Mesendoderm (in vitro differentiated cells): ENCODE results near the gene NSUN5.
"Not testable (repeated sequence)": the region's sequence is repeated elsewhere in the genome, so short reads cannot be mapped to it uniquely, and the experiment has no call there.

Experiments
- DNase-seq: peaks from one replicate; pipeline ENCODE4 v3.0.0; 2013
- H2AK5ac ChIP-seq: 2 replicates; pipeline ENCODE4 v1.6.1; 2013; ENCODE audit warnings: low read length, inconsistent platforms
- H2BK120ac ChIP-seq: 2 replicates; pipeline ENCODE4 v1.6.1; 2013; ENCODE audit warnings: low read depth, mild to moderate bottlenecking, low read length, moderate library complexity, mixed read lengths
- H2BK15ac ChIP-seq: replicated peaks from 2 replicates; pipeline ENCODE4 v1.6.1; 2013; ENCODE audit warnings: low read depth, mild to moderate bottlenecking, moderate library complexity
- H2BK5ac ChIP-seq: 2 replicates; pipeline ENCODE4 v1.6.1; 2013; ENCODE audit warnings: low read length, inconsistent platforms
- H3K18ac ChIP-seq: 2 replicates; pipeline ENCODE4 v1.6.1; 2013; ENCODE audit warnings: mild to moderate bottlenecking, low read length, mixed read lengths
- H3K23ac ChIP-seq: one replicate; pipeline ENCODE4 v1.6.1; 2013; ENCODE audit warnings: low read length
- H3K27ac ChIP-seq: 2 replicates; pipeline ENCODE4 v1.5.1; 2013; ENCODE audit warnings: low read depth, mild to moderate bottlenecking, inconsistent platforms, low read length, moderate library complexity
- H3K27me3 ChIP-seq: 2 replicates; pipeline ENCODE4 v1.6.1; 2013; ENCODE audit warnings: low read length, control low read depth, mild to moderate bottlenecking, inconsistent platforms; ENCODE audit not compliant: insufficient read depth, poor library complexity
- H3K36me3 ChIP-seq: 2 replicates; pipeline ENCODE4 v1.6.1; 2013; ENCODE audit warnings: low read length, inconsistent platforms; ENCODE audit not compliant: control insufficient read depth, insufficient read depth
- H3K4ac ChIP-seq: one replicate; pipeline ENCODE4 v1.6.1; 2013; ENCODE audit warnings: low read depth, mild to moderate bottlenecking, low read length, moderate library complexity
- H3K4me1 ChIP-seq: 2 replicates; pipeline ENCODE4 v1.6.1; 2013; ENCODE audit warnings: low read depth, low read length, inconsistent platforms; ENCODE audit not compliant: control insufficient read depth
- H3K4me2 ChIP-seq: 2 replicates; pipeline ENCODE4 v1.6.1; 2013; ENCODE audit warnings: low read length
- H3K4me3 ChIP-seq: 2 replicates; pipeline ENCODE4 v1.5.1; 2013; ENCODE audit warnings: mild to moderate bottlenecking, low read length
- H3K56ac ChIP-seq: one replicate; pipeline ENCODE4 v1.6.1; 2013; ENCODE audit warnings: low read length
- H3K79me1 ChIP-seq: 2 replicates; pipeline ENCODE4 v1.6.1; 2013; ENCODE audit warnings: low read length, inconsistent platforms
- H3K79me2 ChIP-seq: 2 replicates; pipeline ENCODE4 v1.6.1; 2013; ENCODE audit warnings: mild to moderate bottlenecking, low read length; ENCODE audit not compliant: control insufficient read depth, insufficient read depth
- H3K9ac ChIP-seq: 2 replicates; pipeline ENCODE4 v1.6.1; 2013; ENCODE audit warnings: low read length, inconsistent platforms
- H4K5ac ChIP-seq: one replicate; pipeline ENCODE4 v1.6.1; 2013; ENCODE audit warnings: low read length
- H4K8ac ChIP-seq: one replicate; pipeline ENCODE4 v1.6.1; 2013; ENCODE audit warnings: low read depth, mild to moderate bottlenecking, control low read depth, low read length, moderate library complexity
- WGBS: extraction: QIAGEN DNeasy Blood & Tissue Kit; methylation state at CpG from one replicate; pipeline ENCODE4 v1.1.7; 2013; ENCODE audit warnings: low lambda C conversion rate, missing lambda C conversion rate; ENCODE audit not compliant: insufficient coverage; ENCODE audit errors: extremely low coverage; 5-methylcytosine and 5-hydroxymethylcytosine counted together

Gene NSUN5

GRCh38 chr7:73324081-73324845, 15.6 kb upstream of the NSUN5 start:
- not testable (repeated sequence) for H2AK5ac ChIP-seq, H3K27ac ChIP-seq, H2BK120ac ChIP-seq, H3K36me3 ChIP-seq, H3K9ac ChIP-seq, H3K23ac ChIP-seq, H4K8ac ChIP-seq, H3K4me1 ChIP-seq, H3K4me2 ChIP-seq, H3K79me1 ChIP-seq, H2BK15ac ChIP-seq, H4K5ac ChIP-seq, H3K4ac ChIP-seq, H2BK5ac ChIP-seq, H3K18ac ChIP-seq, H3K27me3 ChIP-seq, H3K4me3 ChIP-seq, H3K79me2 ChIP-seq
- H3K56ac ChIP-seq: peak overlapping the region; percentile 0
- DNase-seq: peak; percentile 86
- WGBS: no CpG with 5 or more reads among the region's 31 CpGs

- H3K4ac ChIP-seq, H3K23ac ChIP-seq, H3K4me1 ChIP-seq, H2BK5ac ChIP-seq, H2BK15ac ChIP-seq, H4K5ac ChIP-seq, H3K27me3 ChIP-seq, H4K8ac ChIP-seq, H3K4me3 ChIP-seq, H3K79me2 ChIP-seq, H3K9ac ChIP-seq, H3K27ac ChIP-seq, H3K36me3 ChIP-seq, DNase-seq, H3K79me1 ChIP-seq, H2BK120ac ChIP-seq, H3K4me2 ChIP-seq, H2AK5ac ChIP-seq, H3K18ac ChIP-seq: not testable (repeated sequence)
- WGBS: no CpG with 5 or more reads among the region's 5 CpGs
- H3K56ac ChIP-seq: peak overlapping the region; percentile 0
Measured at GRCh38 chr7:73323434-73324080, 14.9 kb upstream of the NSUN5 start.

- H2AK5ac ChIP-seq, H3K9ac ChIP-seq, H2BK5ac ChIP-seq, H3K79me2 ChIP-seq, H3K56ac ChIP-seq, H2BK120ac ChIP-seq, H3K4me1 ChIP-seq, H3K4ac ChIP-seq, H3K4me3 ChIP-seq, H3K27me3 ChIP-seq, H3K36me3 ChIP-seq, H3K4me2 ChIP-seq, H4K8ac ChIP-seq, H2BK15ac ChIP-seq, H3K23ac ChIP-seq, H4K5ac ChIP-seq, H3K18ac ChIP-seq, H3K27ac ChIP-seq, H3K79me1 ChIP-seq: not testable (repeated sequence)
- DNase-seq: peak; percentile 43
- no CpG with 5 or more reads among the region's 9 CpGs for WGBS
Measured at GRCh38 chr7:73320009-73320408, 11.4 kb upstream of the NSUN5 start.

DNA sequence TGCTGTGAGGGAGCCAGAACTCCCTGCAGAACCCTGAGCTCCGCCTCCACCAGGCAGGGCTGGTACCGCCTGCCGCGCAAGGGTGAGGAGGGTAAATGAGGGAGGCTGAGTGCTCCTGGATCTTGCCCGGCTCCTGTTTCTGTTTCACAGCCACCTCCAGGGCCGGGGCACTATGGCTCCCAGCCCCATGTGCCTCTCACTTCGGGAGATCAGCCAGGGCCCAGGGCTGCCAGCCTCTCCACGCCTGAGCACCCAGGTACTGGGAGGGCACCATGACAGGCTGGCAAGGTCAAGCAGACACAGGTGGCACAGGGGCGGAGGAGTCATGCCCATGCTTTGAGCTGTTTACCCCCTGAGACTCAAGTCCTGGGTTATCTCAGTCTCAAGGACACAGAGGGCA, 10.9 kb upstream of the NSUN5 start:
- H3K4ac ChIP-seq, H2BK5ac ChIP-seq, H3K4me2 ChIP-seq, H3K4me3 ChIP-seq, H2BK15ac ChIP-seq, H3K23ac ChIP-seq, H4K5ac ChIP-seq, H3K27ac ChIP-seq, H3K4me1 ChIP-seq, H2BK120ac ChIP-seq, H3K79me2 ChIP-seq, DNase-seq, H3K56ac ChIP-seq, H3K18ac ChIP-seq, H3K79me1 ChIP-seq, H4K8ac ChIP-seq, H3K9ac ChIP-seq, H3K36me3 ChIP-seq, H2AK5ac ChIP-seq, H3K27me3 ChIP-seq: not testable (repeated sequence)
- no CpG with 5 or more reads among the region's 9 CpGs for WGBS

DNA sequence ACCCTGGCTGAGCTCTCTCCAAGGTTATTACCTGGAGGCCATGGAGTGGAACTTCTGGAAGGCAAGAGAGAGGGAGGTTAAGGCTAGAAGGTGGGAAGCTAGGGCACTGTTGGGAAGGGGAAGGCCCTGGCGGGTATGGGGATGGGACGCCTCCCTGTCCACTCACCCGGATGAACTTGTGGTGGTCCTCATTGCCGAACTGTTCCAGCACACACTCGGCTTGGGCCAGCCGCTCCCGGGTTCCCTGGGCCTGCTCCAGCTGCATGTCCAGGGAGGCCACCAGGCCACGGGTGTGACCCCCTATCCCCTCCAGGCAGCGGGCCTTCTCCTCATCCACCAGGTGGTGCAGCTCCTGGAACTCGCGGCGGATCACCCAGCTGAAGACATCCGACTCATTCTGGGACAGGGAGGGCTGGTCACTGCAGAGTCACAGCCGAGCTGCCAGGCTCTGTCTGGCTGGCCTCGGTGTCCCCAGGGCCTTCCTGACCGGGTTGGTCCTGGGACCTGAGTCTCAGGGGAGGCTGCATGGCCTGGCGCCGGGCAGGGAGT, 10.1 kb upstream of the NSUN5 start:
- not testable (repeated sequence) for H4K5ac ChIP-seq, H3K56ac ChIP-seq, H3K23ac ChIP-seq, H2BK15ac ChIP-seq, H3K9ac ChIP-seq, H4K8ac ChIP-seq, H2AK5ac ChIP-seq, H3K79me2 ChIP-seq, H3K4me2 ChIP-seq, H2BK5ac ChIP-seq, H3K27ac ChIP-seq, H3K4me1 ChIP-seq, H3K27me3 ChIP-seq, H3K36me3 ChIP-seq, H2BK120ac ChIP-seq, H3K79me1 ChIP-seq, H3K18ac ChIP-seq, H3K4me3 ChIP-seq, H3K4ac ChIP-seq
- whole genome bisulfite sequencing: no CpG with 5 or more reads among the region's 18 CpGs
- peak; percentile 41 for DNase-seq
